Jurkat, Clone E6-1 (cell line): ENCODE results near the gene UTP11. TPM values are rescaled to one million over a fixed set of nuclear protein-coding genes. Genes with fewer than 3 reads are reported as not detected.
"Not testable (repeated sequence)": the region's sequence is repeated elsewhere in the genome, so short reads cannot be mapped to it uniquely, and the experiment has no call there.

ENCODE experiments used
- DNase-seq: peaks from one replicate; pipeline ENCODE4 v3.0.0-alpha.2; 2011; ENCODE audit warnings: low read depth, low spot score
- H3K4me3 ChIP-seq: 2 replicates; pipeline ENCODE4 v1.5.1; 2011; ENCODE audit warnings: mild to moderate bottlenecking, low read length, control low read depth, moderate library complexity
- polyA plus RNA-seq: library from polyadenylated mRNA; unstranded; fragments of >200 nt; gene quantifications from one replicate; pipeline ENCODE4 v1.2.1, GENCODE V29; 2012; ENCODE audit warnings: missing spikeins; ENCODE audit not compliant: insufficient read length, insufficient read depth

The UTP11 gene
- polyA plus RNA-seq, result 112 TPM

GRCh38 chr1:38012363-38013226 lies at the start of gene UTP11:
TSS of gene UTP11 (plus strand) at chr1:38012734. CDS start at chr1:38012803, 69 bp downstream.
- H3K4me3 ChIP-seq, result peak within 1 kb of the TSS; percentile 80
- peak; percentile 98 for DNase-seq

GRCh38 chr1:37964106-37964505 lies 48.4 kb upstream of the UTP11 start:
- DNase-seq, H3K4me3 ChIP-seq: not testable (repeated sequence)

- DNase-seq, result no peak
- H3K4me3 ChIP-seq, result no peak overlapping the region
These were observed 47.2 kb upstream of the UTP11 start for GRCh38 chr1:37965301-37965700.

- DNase-seq, H3K4me3 ChIP-seq: not testable (repeated sequence)
These were observed 38.9 kb upstream of the UTP11 start for GRCh38 chr1:37973684-37974083.

GRCh38 chr1:37974567-37974966 lies 38.0 kb upstream of the UTP11 start:
- DNase-seq, result no peak
- H3K4me3 ChIP-seq, result no peak overlapping the region

- H3K4me3 ChIP-seq, result not testable (repeated sequence)
- DNase-seq, result peak; percentile 45
These were observed 37.5 kb upstream of the UTP11 start for GRCh38 chr1:37975083-37975482.

GRCh38 chr1:37978541-37978940 lies 34.0 kb upstream of the UTP11 start:
- no peak for DNase-seq
- no peak overlapping the region for H3K4me3 ChIP-seq

GRCh38 chr1:37983546-37983945 lies 29.0 kb upstream of the UTP11 start:
- no peak for DNase-seq
- H3K4me3 ChIP-seq, result no peak overlapping the region

GRCh38 chr1:37987679-37988078 lies 24.9 kb upstream of the UTP11 start:
- DNase-seq, result no peak
- no peak overlapping the region for H3K4me3 ChIP-seq

GRCh38 chr1:37989361-37989930 lies 23.1 kb upstream of the UTP11 start:
- H3K4me3 ChIP-seq, result peak overlapping the region; percentile 100
- no peak for DNase-seq

- no peak for DNase-seq
- H3K4me3 ChIP-seq, result no peak overlapping the region
These were observed 17.5 kb upstream of the UTP11 start for GRCh38 chr1:37994886-37995566.

- no peak for DNase-seq
These were observed 16.7 kb upstream of the UTP11 start for GRCh38 chr1:37995751-37996345.

GRCh38 chr1:37997256-37998088 lies 15.1 kb upstream of the UTP11 start:
- no peak for DNase-seq
- H3K4me3 ChIP-seq, result no peak overlapping the region

More at GRCh38 chr1:37995751-37996345, 16.7 kb upstream of the UTP11 start:
- no peak overlapping the region for H3K4me3 ChIP-seq

GRCh38 chr1:37998089-37998808 lies 14.3 kb upstream of the UTP11 start:
- DNase-seq, result no peak
- H3K4me3 ChIP-seq, result no peak overlapping the region

- H3K4me3 ChIP-seq, result no peak overlapping the region
- DNase-seq, result no peak
These were observed 13.6 kb upstream of the UTP11 start for GRCh38 chr1:37998913-37999429.

- H3K4me3 ChIP-seq, result no peak overlapping the region
- no peak for DNase-seq
These were observed 12.9 kb upstream of the UTP11 start for GRCh38 chr1:37999430-38000232.

GRCh38 chr1:38000233-38000528 lies 12.4 kb upstream of the UTP11 start:
- H3K4me3 ChIP-seq, result no peak overlapping the region
- DNase-seq, result no peak
